NCI-H2227 (cell line): ENCODE measurements around the gene ZBTB4.
"Not testable (repeated sequence)": the region's sequence is repeated elsewhere in the genome, so short reads cannot be mapped to it uniquely, and the experiment has no call there.

Source experiments
- DNase-seq: peaks from one replicate; lab custom pipeline; 2025; ENCODE audit not compliant: unreplicated experiment; lab: John Stamatoyannopoulos, UW

The ZBTB4 gene

DNA sequence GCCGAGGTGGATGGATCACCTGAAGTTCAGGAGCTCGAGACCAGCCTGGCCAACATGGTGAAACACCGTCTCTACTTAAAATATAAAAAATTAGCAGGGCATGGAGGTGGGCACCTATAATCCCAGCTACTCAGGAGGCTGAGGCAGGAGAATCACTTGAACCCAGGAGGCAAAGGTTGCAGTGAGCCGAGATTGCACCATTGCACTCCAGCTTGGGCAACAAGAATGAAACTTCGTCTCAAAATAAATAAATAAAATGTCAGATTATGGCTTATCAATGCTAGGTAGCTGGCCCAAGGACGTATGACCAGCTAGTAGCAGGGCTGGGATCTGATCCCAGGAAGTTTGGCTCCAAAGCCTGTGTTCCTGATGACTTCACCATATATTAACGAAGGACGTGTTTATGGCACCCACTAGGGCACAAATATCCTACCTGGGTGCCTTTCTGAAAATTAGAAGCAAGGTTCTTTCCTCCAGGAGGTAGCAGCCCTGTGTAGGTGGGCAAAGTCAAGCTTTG, 8.9 kb downstream of the ZBTB4 start:
- not testable (repeated sequence) for DNase-seq

DNA sequence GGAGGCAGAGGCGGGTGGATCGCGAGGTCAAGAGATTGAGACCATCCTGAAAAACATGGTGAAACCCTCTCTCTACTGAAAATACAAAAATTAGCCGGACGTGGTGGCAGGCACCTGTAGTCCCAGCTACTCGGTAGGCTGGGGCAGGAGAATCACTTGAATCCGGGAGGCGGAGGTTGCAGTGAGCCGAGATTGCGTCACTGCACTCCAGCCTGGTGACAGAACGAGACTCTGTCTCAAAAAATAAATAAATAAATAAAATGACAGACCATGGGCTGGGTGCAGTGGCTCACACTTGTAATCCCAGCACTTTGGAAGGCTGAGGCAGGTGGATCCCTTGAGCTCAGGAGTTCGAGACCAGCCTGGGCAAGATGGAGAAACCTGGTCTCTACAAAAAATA, 9.6 kb downstream of the ZBTB4 start:
- not testable (repeated sequence) for DNase-seq

DNA sequence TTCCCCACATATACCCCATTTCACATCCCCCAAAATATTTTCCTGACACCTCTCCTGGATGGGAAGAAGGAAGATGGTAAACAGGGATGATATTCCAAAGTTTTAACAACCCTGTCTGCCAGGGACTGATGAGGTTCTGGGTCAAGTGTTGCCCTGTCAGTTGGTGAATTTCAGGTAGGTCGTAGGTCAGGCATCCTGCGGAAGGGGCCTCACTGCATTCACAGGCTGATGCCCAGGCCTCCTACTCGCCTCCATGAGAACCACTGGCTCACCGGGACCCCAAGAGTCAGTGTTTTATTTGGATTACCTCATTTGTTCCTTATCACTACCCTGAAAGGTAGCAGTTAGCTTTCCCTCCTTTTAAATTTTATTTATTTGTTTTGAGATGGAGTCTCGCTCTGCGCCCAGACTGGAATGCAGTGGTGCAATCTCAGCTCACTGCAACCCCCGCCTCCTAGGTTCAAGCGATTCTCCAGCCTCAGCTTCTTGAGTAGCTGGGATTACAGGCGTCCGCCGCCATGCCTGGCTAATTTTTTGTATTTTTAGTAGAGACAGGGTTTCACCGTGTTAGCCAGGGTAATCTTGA, 10.5 kb downstream of the ZBTB4 start:
- no peak for DNase-seq

DNA sequence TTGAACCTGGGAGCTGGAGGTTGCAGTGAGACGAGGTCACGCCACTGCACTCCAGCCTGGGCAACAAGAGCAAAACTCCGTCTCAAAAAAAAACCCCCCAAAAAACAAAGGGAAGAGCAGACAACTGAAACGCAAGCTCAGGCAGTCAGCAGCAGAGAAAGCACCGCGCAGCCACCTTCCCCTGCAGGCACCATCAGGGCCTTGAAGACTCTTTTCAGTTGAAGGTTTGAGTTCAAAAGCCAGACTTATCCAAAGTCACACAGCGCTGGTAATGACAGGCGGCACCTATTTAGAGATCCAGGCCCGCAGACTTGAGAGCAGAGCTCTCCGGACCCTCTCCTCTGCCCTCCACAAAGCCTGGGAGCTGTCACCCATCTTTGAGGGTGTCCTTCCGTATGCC, 11.1 kb downstream of the ZBTB4 start:
- DNase-seq = no peak

DNA sequence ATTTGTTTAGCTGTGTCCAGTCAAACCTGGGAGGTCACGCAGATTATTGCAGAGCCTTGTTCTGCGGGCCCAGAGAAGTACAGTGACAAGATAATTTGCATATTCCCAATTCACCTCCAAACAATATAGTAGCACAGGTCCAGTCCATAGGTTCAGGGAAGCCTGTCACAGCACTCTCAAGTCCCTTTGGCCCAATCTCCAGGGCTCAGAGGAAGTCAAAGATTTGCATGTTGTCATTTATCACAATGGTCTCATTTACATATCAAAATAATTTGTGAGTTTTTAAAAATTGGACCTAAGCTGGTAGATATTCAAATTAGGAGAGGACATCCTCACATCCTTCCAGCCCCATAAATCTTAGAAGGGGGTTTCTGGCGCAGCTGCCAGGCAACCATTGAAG, 11.9 kb downstream of the ZBTB4 start:
- no peak for DNase-seq

DNA sequence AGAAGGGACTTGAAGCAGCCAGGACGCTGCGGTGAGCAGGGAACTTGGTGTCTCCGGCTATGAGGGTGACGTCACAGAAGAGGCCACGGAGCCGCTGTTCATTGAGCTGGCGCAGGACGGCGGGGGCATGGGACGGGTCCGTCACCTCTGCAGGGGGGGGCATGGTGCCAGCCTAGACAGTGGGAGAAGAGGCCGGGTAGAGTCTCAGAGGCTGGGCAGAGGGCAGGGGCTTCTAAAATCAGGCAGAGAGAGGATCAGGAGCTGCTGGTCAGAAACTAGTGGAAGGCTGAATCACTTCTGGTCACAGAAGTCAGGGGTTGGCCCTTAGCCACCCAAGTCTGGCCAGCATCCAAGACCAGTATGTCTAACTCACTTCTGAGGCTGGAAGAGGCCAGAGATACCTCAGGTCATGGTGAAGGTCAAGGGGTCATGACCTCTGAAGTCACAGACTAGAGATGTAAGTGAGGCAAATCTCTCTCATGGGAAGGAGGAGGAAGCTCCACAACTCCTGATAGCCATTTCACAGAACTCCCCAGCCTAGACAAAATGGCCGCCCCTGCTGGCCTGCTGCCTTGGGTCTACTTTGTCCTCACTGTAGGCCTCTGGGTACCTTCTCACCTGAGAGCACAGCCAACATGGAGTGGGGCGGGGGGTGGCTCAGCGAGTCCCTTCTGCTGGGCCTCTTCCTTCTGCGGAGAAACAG, 12.6 kb downstream of the ZBTB4 start:
- DNase-seq = no peak

DNA sequence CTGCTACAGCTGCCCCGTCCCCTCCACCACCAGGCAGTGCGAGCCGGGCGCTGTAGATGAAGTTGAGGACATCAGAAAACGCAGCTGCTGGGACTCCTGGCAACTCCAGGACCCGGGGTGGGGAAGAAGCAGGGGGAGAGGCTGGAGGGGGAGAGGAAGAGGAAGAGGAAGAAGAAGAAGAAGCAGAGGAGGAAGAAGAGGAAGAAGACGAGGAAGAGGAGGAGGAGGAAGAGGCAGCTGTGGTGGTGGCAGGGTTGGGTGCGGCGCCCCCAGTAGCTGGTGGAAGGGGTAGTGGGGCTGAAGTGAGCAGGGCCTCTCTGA, 13.2 kb downstream of the ZBTB4 start:
- DNase-seq = no peak

DNA sequence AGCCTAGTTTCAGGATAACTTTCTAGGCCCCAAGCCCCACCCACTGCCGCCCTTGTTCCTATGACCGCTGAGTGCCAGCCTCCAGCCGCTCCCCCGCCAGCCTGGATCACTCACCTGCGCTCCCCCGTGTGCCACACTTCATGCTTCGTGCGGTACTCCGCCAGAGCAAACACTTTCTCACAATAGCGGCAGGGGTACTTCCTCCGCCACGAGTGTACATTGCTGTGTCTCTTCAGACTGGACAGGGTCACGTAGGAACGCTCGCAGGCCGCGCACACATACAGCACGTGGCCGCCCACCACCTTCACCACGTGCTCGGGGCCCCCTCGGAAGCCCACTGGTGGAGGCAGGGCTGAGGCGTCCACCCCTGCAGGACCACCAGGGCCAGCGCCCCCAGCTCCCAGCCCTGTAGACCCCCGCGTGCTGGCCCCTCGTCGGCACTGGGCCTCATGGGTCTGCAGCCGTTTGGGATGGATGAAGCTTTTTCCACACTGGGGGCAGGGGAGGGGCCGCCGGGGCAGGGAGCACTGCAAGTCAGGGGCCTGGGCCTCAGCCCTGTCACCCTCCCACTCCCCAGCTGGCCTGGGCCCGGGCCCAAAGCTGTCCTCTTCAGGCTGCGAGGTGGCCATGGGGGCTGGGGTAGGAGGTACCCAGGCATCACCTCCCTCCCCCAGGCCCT, 13.7 kb downstream of the ZBTB4 start:
- no peak for DNase-seq

DNA sequence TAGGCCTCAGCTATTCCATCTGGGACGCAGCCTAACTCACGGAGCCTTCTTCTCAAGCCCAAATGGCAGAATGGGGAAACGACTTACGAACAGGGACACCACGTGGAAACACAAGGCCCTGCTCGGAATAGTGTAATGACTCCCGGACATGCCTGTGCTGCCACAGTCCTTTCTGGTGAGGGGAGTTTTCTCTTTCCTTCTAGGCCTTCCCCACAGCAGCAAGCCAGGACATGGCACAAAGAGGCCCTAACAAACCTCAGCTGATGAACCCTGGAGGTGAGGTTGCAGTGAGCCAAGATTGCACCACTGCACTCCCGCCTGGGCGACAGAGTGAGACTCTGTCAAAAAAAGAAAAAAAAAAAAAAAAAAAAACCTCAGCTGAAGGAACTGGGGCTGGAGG, 15.3 kb downstream of the ZBTB4 start:
- no peak for DNase-seq

DNA sequence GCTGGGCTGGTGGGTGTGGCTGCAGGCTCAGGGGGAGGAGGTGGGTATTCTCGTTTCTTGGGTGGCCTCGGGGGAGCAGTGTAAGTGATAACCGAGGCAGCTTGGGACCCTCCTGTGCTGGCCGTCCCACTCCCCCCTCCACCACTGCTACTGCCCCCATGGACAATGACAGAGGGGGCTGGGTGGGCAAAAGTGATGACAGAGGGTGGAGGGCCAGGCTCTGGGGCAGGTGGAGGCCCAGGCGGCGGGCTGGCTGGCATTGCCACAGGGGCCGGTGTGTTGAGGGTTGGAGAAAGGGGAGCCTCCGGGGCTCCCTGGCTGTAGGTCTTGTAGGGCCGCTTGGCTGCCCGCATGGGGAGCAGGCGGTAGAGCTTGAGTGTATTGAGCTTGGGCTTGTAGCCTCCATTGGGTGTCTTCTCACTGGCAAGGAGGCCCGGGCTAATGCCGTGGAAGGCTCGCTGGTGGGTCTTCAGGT, 16.0 kb downstream of the ZBTB4 start:
- no peak for DNase-seq

DNA sequence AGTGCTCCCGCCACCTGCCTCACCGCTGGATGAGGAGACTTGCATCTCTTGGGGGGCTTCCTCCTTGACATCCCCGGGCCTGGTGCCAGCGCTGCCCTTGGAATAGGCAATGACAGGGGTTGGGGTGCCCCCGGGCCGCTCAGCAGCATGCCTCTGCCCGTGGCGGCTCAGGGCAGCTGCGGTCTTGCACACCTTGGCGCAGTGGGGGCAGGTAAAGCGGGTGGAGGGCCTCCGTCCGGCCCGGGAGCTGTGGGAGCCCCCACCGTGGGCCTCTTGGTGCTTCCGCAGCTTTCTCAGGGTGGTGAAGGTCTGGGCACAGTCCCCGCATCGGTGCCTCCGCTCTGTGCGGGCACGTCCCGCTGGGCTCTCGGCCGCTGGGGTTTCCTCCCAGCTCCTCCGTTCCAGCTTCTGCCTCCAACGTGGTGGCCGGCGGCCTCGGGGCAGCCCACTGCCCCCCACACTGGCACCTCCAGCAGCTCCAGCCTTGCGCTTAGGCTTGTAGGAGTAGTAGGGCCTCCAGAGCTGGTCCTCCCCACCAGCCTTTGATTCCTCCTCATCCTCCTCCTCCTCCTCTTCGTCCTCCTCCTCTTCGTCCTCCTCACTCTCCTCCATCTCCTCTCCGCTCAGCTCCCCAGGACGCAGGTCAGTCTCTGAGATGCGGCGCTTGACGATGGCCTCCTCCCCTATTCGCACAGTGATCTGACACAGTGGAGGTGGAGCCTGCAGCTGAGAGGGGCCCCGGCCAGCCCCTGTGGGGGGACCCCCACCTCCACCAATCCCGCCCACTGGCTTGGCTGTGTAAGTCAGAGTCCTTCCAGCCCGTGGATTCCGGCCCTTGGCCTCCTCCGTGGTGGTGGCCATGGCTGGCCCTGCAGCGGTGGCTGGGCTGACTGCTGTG, 16.7 kb downstream of the ZBTB4 start:
- no peak for DNase-seq

DNA sequence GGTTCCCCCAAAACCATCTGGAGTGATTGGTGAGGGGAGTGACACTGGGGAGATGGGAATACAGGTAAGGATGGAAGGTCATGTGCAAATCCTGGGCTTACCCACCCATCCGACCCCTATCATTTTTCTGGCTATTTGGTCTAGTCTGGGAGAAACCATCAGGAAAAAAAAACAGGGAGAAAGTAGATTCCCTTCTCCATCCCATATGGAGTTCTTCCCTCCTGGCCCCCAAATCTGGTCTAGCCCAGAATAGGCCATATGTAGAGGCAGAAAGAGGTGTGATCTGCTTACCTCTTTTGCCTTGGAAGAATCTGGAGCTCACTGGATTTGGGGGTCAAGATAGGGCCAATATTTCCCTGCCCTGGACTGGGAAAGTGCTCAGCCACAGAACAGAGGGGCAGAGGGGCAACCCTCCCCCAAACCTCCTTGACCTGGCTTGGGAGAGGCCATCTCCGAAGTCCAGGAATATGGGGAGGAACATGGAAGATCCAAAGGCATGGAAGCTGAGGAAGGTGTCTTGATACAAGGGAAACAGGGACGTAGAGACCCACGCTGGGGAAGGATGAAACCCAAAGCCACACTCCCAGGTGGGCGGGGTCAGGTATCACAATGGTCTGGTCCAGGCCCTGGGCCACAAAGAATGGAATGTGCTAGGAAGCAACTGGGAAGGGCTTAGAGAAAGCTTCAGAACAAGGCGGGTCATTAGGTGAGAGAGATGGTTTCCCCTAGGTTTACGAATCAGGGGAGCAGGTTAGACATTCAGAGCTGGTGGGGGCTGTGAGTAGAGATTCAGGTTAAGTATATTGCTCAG, 18.4 kb downstream of the ZBTB4 start:
- DNase-seq = no peak

DNA sequence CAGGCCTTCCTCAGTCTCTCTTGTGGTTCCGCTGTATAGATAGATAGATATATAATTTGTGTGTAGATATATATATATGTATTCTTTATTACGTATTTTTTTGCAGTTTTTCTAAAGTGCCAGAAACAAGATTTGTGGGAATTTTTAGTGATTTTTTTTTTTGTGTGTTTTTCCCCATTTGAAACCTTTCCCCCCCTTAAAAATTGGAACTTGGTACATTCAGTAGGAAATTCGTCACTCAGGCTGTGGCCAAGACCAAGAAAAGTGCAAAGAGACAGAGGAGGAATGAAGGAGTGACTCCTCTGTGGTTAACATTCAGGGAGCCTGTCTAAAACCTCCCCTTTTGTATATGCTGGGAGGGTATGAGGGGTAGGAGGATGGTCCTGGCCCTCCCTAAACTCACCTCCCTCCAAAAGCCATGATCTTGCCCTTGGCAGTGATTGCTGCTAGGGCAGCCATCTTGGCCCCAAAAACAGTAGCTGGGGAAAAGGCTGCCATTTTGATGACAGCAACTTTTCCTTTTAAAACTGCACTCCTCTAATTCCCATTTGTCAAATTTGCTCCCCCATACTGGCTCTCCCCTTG, 19.4 kb downstream of the ZBTB4 start:
- no peak for DNase-seq

DNA sequence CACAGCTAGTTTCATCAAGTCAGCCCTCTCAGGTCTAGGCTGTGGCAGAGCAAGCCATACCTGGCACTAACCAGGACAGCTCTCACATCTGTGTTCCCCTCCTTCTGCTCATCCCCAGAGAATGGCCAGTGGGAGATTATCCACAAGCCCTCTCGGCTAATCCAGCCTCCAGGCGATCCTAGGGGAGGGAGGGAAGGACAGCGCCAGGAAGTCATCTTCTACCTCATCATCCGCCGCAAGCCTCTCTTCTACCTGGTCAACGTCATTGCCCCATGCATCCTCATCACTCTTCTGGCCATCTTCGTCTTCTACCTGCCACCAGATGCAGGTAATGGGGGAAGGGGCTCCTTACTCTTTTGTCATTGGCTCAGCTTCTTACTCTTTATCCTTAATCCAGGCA, 31.0 kb downstream of the ZBTB4 start:
- no peak for DNase-seq

DNA sequence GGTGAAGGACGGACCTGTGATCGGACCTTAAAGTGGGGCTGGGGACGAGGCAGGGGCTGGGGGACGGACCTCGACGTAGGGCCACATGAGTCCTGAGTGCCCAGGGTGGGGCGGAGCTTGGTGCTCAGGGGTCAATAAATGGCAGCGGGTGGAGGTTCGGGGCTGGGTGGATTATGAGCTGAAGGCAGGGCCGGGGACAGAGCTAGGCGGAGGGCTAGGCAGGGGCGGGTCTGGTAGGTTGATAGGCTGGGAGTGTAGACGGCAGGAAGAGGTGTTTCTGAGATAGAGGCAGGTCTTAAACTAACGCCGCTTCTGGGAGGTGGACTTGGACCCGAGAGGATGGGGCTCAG, 33.8 kb downstream of the ZBTB4 start:
- DNase-seq = peak; percentile 64

DNA sequence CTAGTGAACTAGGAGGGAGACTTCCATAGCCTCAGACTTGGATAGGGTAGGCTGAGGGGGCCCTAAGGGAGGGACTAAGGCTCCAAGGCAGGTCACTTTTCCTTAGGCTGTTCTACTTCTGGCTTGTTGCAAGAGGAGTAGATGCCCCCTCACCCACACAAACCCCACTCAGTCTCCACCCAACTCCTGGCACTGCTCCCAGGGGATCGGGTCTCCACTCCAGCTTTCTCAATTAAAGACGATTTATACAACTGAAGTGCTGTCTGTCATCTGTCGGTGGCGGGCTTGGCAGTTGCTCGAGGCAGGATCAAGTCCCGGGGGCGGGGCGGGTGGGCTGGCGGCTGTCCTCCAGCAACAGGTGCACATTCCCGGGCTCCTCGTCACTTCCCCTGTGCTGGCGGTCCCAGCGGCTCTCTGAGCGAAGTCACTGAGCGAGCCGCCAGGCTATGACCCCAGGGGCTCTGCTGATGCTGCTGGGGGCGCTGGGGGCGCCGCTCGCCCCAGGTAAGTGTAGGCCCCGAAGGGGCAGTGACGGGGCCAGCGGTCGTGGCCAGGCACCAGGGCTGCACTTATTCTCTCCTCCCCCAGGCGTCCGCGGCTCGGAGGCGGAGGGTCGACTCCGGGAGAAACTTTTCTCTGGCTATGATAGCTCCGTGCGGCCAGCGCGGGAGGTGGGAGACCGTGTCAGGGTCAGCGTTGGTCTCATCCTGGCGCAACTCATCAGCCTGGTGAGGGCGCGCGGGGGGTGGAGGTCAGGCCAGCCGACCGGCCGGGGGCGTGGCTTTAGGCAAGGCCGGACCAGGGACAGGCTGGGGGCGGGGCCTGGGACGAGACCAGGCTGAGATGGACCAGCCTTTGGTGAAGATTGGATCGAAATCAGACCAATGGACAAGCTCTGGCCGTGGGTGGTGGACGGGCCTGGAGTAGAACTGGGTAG, 34.5 kb downstream of the ZBTB4 start, which contains the start of gene CHRNB1:
Gene CHRNB1, plus strand, starts transcription at position 380 of the 937 bp plus-strand sequence. Its CDS starts 67 bp downstream, at position 447.
- peak; percentile 64 for DNase-seq

DNA sequence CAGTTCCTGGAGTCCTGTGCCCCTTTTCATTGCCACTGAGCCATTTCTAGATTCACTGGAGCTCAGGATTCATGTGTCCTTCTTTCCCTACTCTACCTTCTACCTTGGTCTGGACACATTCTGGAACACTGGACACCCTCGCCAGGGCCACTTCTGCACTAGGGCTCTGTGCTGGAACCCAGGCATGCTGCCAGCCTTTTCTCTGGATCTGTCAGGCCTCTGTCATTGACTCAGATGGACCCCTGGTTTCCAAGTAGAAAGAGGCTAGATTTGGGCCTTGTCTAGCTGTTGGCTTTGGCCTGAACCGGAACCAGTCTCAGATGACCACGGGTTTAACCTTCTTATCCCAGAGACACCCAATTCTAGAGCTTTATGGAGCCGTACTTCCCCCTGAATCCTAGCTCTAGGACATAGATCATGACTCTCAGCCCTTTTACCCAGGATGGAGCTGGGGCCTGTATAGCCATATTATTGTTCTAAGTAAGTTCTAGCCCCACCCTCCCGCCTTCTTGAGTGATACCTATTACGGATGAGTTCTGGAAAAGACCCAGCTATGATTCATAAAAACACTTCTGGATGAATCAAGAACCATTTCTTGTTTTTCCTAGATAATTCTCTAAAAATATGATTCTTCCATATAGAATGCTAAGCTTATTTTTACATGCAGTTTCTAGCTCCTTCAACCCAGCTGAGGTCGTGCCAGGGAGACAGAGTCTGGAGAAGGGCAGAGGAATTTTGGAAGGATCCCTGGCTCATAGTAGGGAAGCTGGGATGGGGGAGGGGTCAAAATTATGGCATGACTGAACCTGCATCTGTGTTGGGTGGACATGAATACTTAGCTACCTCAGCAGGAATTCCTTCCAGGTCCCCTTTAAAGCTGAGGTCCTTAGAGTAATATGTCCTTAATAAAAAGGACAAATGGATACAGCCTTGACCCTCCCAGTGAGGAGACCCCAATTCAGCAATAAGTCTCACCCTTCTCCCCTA, 35.6 kb downstream of the ZBTB4 start:
- DNase-seq = no peak

DNA sequence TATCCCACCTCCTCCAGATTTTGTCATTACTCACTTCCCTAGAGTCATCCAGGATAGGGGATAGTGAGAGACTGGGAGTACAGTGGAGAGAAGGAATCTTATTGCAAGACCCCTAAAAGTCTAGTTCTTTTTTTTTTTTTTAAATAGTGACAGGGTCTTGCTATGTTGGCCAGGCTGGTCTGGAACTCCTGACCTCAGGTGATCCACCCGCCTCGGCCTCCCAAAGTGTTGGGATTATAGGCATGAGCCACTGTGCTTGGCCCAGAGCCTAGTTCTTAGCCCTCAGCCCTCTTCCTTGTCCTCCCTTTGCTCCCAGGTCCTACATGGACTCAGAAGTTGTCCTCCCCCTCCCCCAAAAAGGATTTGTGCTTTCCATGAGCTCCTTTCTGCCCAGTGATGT, 37.3 kb downstream of the ZBTB4 start:
- DNase-seq = no peak
